Choroid plexus epithelial cell (primary cell): ENCODE data around the gene EVI2B.
"Not testable (repeated sequence)": the region's sequence is repeated elsewhere in the genome, so short reads cannot be mapped to it uniquely, and the experiment has no call there.

ENCODE experiments used
- DNase-seq: peaks from one replicate; pipeline ENCODE4 v3.0.0-alpha.2; 2010; ENCODE audit warnings: low read depth
- H3K4me3 ChIP-seq: 2 replicates; pipeline ENCODE4 v1.5.1; 2011; ENCODE audit warnings: low read depth, mild to moderate bottlenecking, control low read depth, low read length, moderate library complexity
- CTCF ChIP-seq: conservative IDR thresholded peaks from 2 replicates; pipeline ENCODE4 v1.5.1; 2011; ENCODE audit warnings: low read depth, mild to moderate bottlenecking, control low read depth, inconsistent platforms, low read length, moderate library complexity

Gene EVI2B

GRCh38 chr17:31320791-31321190 lies 6.9 kb upstream of the EVI2B start:
- peak overlapping the region; percentile 9 for H3K4me3 ChIP-seq
- peak; percentile 50 for DNase-seq
- no peak for TF ChIP-seq CTCF

GRCh38 chr17:31320241-31320640 lies 6.4 kb upstream of the EVI2B start:
- no peak for DNase-seq
- no peak for TF ChIP-seq CTCF
- H3K4me3 ChIP-seq = no peak overlapping the region

- no peak for DNase-seq
- H3K4me3 ChIP-seq = no peak overlapping the region
- TF ChIP-seq CTCF = no peak
Observed at GRCh38 chr17:31318851-31319661, 5.2 kb upstream of the EVI2B start.

- no peak overlapping the region for H3K4me3 ChIP-seq
- TF ChIP-seq CTCF = no peak
- peak; percentile 93 for DNase-seq
Observed at GRCh38 chr17:31318298-31318801, 4.5 kb upstream of the EVI2B start.

- no peak for DNase-seq
- TF ChIP-seq CTCF = no peak
- H3K4me3 ChIP-seq = no peak overlapping the region
Observed at GRCh38 chr17:31314782-31315100, 887 bp upstream of the EVI2B start.

GRCh38 chr17:31312223-31312622 lies 1.6 kb downstream of the EVI2B start:
- DNase-seq, H3K4me3 ChIP-seq: not testable (repeated sequence)

- H3K4me3 ChIP-seq = no peak overlapping the region
- no peak for DNase-seq
- TF ChIP-seq CTCF = no peak
Observed at GRCh38 chr17:31311526-31311925, 2.3 kb downstream of the EVI2B start.
